C1 segment of cervical spinal cord (tissue), 14 donors: ENCODE measurements around the gene VWC2.

Source experiments
- DNase-seq, 14 donors: peaks; one replicate each; lab custom pipeline; 2025; lab: John Stamatoyannopoulos, UW

Gene VWC2

DNA sequence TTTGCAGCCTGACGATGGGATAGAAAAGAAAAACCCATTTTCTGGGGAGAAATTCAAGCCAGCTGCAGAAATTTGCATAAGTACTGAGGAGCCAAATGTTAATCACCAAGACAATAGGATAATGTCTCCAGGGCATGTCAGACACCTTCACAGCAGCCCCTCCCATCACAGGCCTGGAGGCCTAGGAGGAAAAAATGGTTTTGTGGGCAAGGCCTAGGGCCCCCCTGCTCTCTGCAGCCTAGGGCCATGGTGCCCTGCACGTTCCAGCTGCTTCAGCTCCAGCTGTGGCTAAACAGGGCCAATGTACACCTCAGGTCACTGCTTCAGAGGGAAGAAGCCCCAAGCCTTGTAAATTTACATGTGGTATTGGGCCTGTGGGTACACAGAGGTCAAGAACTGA lies 158.2 kb downstream of the VWC2 start:
- DNase-seq: no peak

DNA sequence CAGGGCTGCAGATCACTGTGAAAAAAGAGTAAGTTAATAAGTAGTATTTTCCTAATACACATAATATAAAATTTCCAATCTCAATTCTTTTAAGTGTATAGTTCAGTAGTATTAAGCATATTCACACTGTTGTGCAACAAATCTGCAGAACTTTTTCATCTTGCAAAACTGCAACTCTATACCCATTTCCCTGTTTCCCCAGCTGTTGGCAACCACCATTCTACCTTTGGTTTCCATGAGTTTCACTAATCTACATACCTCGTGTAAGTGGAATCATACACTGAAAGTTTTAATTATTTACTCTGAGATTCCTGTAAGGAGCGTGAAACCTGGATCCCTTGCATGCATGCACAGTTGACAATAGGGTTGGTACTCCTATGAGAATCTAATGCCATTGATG lies 164.2 kb downstream of the VWC2 start:
- no peak for DNase-seq
